Measurements from ENCODE around the gene HEBP2. TPM values are rescaled to one million over a fixed set of nuclear protein-coding genes. Genes with fewer than 3 reads are reported as not detected.

The HEBP2 gene
- total RNA-seq, 1 donor from 2014 or later, result 63.2 TPM

- no peak overlapping the region for H3K27ac ChIP-seq
- no peaks in the 10 kb centered on the region for H3K9me3 ChIP-seq
- TF ChIP-seq CTCF (IDR thresholded peaks at IDR 0.05), result no peak
- intact Hi-C loops (cut with DNase I), result no loop called here
- H3K4me3 ChIP-seq, result no peak overlapping the region
- H3K36me3 ChIP-seq, result no peaks in the 10 kb centered on the region
- no peaks in the 10 kb centered on the region for H3K27me3 ChIP-seq
- H3K4me1 ChIP-seq, result no peaks in the 10 kb centered on the region
- DNase-seq (ENCODE audit: low spot score in 2 of 2), result no peak
Measured at GRCh38 chr6:138455746-138456400, 51.9 kb downstream of the HEBP2 start.

DNA sequence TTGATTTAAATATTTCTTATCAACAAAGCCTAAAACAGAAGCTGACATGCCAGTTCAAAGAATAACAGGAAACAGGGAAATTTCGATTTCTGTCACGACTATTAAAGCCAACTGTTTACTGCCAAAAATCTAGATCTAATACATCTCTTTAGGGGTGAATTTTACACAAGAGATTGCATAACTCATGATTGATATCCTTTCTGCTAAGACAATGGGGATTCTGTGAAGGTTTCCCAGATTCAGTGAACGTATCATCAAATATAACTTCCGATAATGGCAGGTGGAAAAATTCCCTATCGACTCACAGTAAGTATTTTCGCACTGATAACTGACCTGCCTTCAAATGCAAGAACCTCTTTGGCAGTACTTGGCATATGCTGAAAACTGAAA lies 52.4 kb downstream of the HEBP2 start:
- H3K4me1 ChIP-seq, result no peaks in the 10 kb centered on the region
- intact Hi-C loops (cut with DNase I), result no loop called here
- no peak overlapping the region for H3K4me3 ChIP-seq
- H3K36me3 ChIP-seq, result no peaks in the 10 kb centered on the region
- no peaks in the 10 kb centered on the region for H3K9me3 ChIP-seq
- no peaks in the 10 kb centered on the region for H3K27me3 ChIP-seq
- no peak overlapping the region for H3K27ac ChIP-seq
- TF ChIP-seq CTCF (IDR thresholded peaks at IDR 0.05), result no peak
- no peak for DNase-seq (ENCODE audit: low spot score in 2 of 2)

DNA sequence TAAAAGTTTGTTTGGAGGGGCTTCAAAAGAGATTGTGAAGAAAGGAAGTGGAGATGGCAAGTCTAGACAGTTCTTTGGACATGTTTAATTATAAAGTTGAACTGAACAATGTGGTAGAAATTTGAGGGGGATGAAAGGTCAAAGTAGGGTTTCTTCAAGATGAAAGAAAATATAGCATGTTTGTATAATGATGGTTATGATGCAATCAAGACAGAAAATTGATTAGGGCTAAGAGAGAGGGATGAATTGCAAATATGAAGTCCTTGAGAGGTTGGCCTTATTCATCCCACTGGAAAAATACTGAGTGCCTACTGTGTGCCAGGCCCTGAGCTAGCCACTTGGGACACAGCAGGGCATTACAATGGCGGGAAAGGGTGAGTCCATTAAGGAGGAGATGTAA lies 57.6 kb downstream of the HEBP2 start:
- H3K4me1 ChIP-seq, result no peaks in the 10 kb centered on the region
- H3K4me3 ChIP-seq, result no peak overlapping the region
- no peak for TF ChIP-seq CTCF (IDR thresholded peaks at IDR 0.05)

GRCh38 chr6:138464085-138464484 lies 60.1 kb downstream of the HEBP2 start:
- no peak for TF ChIP-seq CTCF (IDR thresholded peaks at IDR 0.05)
- intact Hi-C loops (cut with DNase I), result no loop called here
- H3K27me3 ChIP-seq, result no peaks in the 10 kb centered on the region
- H3K9me3 ChIP-seq, result no peaks in the 10 kb centered on the region
- no peaks in the 10 kb centered on the region for H3K36me3 ChIP-seq
- no peak overlapping the region for H3K4me3 ChIP-seq
- no peak for DNase-seq (ENCODE audit: low spot score in 2 of 2)
- no peak overlapping the region for H3K27ac ChIP-seq
- no peaks in the 10 kb centered on the region for H3K4me1 ChIP-seq

More for the DNA sequence above, 57.6 kb downstream of the HEBP2 start:
- H3K9me3 ChIP-seq, result no peaks in the 10 kb centered on the region
- no peak for DNase-seq (ENCODE audit: low spot score in 2 of 2)
- intact Hi-C loops (cut with DNase I), result no loop called here
- H3K27ac ChIP-seq, result no peak overlapping the region
- H3K27me3 ChIP-seq, result no peaks in the 10 kb centered on the region
- H3K36me3 ChIP-seq, result no peaks in the 10 kb centered on the region

GRCh38 chr6:138465007-138465645 lies 61.1 kb downstream of the HEBP2 start:
- intact Hi-C loops (cut with DNase I), result no loop called here
- no peaks in the 10 kb centered on the region for H3K27me3 ChIP-seq
- H3K4me1 ChIP-seq, result no peaks in the 10 kb centered on the region
- H3K9me3 ChIP-seq, result no peaks in the 10 kb centered on the region
- H3K27ac ChIP-seq, result no peak overlapping the region
- no peak for TF ChIP-seq CTCF (IDR thresholded peaks at IDR 0.05)
- DNase-seq (ENCODE audit: low spot score in 2 of 2), result no peak
- no peaks in the 10 kb centered on the region for H3K36me3 ChIP-seq
- H3K4me3 ChIP-seq, result no peak overlapping the region
